ENCODE measurements around the gene PRPF38B. TPM values are rescaled to one million over a fixed set of nuclear protein-coding genes. Genes with fewer than 3 reads are reported as not detected.

PRPF38B gene
- total and polyA plus RNA-seq, 2 of the 4 experiments (the other 2 are of a cell fraction) = 9.0 to 19.3 TPM

GRCh38 chr1:108671143-108671542 lies 21.0 kb upstream of the PRPF38B start:
- ChIA-PET CTCF (no interaction called here), POLR2A (ENCODE audit: unreplicated experiment) (no interaction called here)
- DNase-seq = no peak

More at GRCh38 chr1:108671143-108671542, 21.0 kb upstream of the PRPF38B start:
- Histone ChIP-seq H2BK20ac (ENCODE audit: low read depth, low read length) (no peak overlapping the region), H4K91ac (ENCODE audit: insufficient read depth, low read depth, low read length) (no peak overlapping the region), H2BK5ac (ENCODE audit: low read depth, low read length, poor library complexity, severe bottlenecking) (no peak overlapping the region), H3K18ac (ENCODE audit: low read depth, low read length) (no peak overlapping the region), H3K9ac (ENCODE audit: low read depth, low read length) (no peak overlapping the region), H4K8ac (ENCODE audit: low read depth in 2 of 2, low read length in 2 of 2) (no peak overlapping the region), H3K36me3 (ENCODE audit: control insufficient read depth, insufficient read depth, low read length) (no peaks in the 10 kb centered on the region), H2AK5ac (ENCODE audit: low read depth, low read length) (no peak overlapping the region), H3K4me1 (ENCODE audit: control insufficient read depth, insufficient read depth, low read length) (no peaks in the 10 kb centered on the region), H3K4ac (ENCODE audit: low read depth, low read length) (no peak overlapping the region), H2BK15ac (ENCODE audit: low read depth, low read length) (no peak overlapping the region), H3K9me3 (ENCODE audit: control insufficient read depth, insufficient read depth, low read length) (no peaks in the 10 kb centered on the region), H4K5ac (ENCODE audit: low read depth, low read length) (no peak overlapping the region), H3K27ac (ENCODE audit: insufficient read depth, low read length) (no peak overlapping the region), H3K4me3 (ENCODE audit: insufficient read depth, low read depth, low read length) (no peak overlapping the region), H2AK9ac (replicated peaks; ENCODE audit: low read depth, low read length, poor library complexity) (no peak overlapping the region), H3K9me1 (ENCODE audit: insufficient read depth, low read length) (no peaks in the 10 kb centered on the region), H3K27me3 (ENCODE audit: control insufficient read depth, insufficient read depth, low read length) (peaks cover 2% of the 10 kb centered on the region; the same call in 1 of the 2 replicates), H3K56ac (ENCODE audit: extremely low read depth, insufficient read depth, low read length) (no peak overlapping the region), H4K20me1 (ENCODE audit: insufficient read depth, low read length) (no peaks in the 10 kb centered on the region), H2AFZ (replicated peaks; ENCODE audit: low read length, poor library complexity) (no peak overlapping the region), H3K4me2 (ENCODE audit: low read depth, low read length) (no peak overlapping the region), H3K79me1 (ENCODE audit: low read depth in 1 of 2, low read length in 2 of 2) (no peaks in the 10 kb centered on the region), H3K23ac (ENCODE audit: low read depth, low read length) (no peak overlapping the region), H2BK120ac (ENCODE audit: low read depth, low read length) (no peak overlapping the region), H3K14ac (replicated peaks; ENCODE audit: low read depth, low read length) (no peak overlapping the region)
- BruUV-seq (replicated peaks) = no TSS peak
- intact Hi-C loops (cut with micrococcal nuclease) = no loop called here
- in situ Hi-C loops (cut with MboI; ENCODE audit: low sequenced_read_pairs) = no loop called here
- TF ChIP-seq ELK1 (IDR thresholded peaks at IDR 0.05; ENCODE audit: borderline replicate concordance, low read depth, low read length) (no peak), RAD21 (IDR thresholded peaks at IDR 0.05; ENCODE audit: low read length) (no peak), FOS (IDR thresholded peaks at IDR 0.05; ENCODE audit: low read depth, low read length) (no peak), CEBPB (IDR thresholded peaks at IDR 0.05; ENCODE audit: low read depth, low read length) (no peak), RCOR1 (IDR thresholded peaks at IDR 0.05; ENCODE audit: insufficient replicate concordance, low read length) (no peak), BHLHE40 (IDR thresholded peaks at IDR 0.05; ENCODE audit: low read depth, low read length) (no peak), POLR2A (IDR thresholded peaks at IDR 0.05; ENCODE audit: low read depth, low read length) (no peak), MAFK (IDR thresholded peaks at IDR 0.05; ENCODE audit: low read depth, low read length) (no peak), RFX5 (IDR thresholded peaks at IDR 0.05; ENCODE audit: low read depth, low read length) (no peak), MAZ (IDR thresholded peaks at IDR 0.05; ENCODE audit: borderline replicate concordance, low read depth, low read length) (no peak)
- ATAC-seq (ENCODE audit: low read depth) = no peak
- no CpG with 5 or more reads among the region's 2 CpGs for WGBS, 2 experiments (ENCODE audit: extremely low coverage in 2 of 2, insufficient read length in 1 of 2)
- dilution Hi-C loops (cut with HindIII; ENCODE audit: low sequenced_read_pairs, unreplicated experiment) = no loop called here

Data from IMR-90 (cell line).